H1 (cell line): ENCODE measurements around the gene OBSCN. TPM values are rescaled to one million over a fixed set of nuclear protein-coding genes. Genes with fewer than 3 reads are reported as not detected.

Source experiments
- MAFK ChIP-seq: IDR thresholded peaks from 2 replicates; pipeline ENCODE4 v1.6.1; 2012; ENCODE audit warnings: low read depth, mild to moderate bottlenecking, improper control_type of control experiment, low read length
- polyA plus RNA-seq, 7 experiments: library from polyadenylated mRNA; depleted of rRNA in 3 of 7; stranded (reverse) in 5 of 7; unstranded in 2 of 7; fragments of >200 nt in 5 of 7; fragments of 200-250 nt in 2 of 7; gene quantifications; 1 replicate in 5 of 7; 2 replicates in 1 of 7; 4 replicates in 1 of 7; pipeline versions ENCODE4 v1.2.1 to v1.2.3, GENCODE V29; 2011 to 2013; ENCODE audit warnings: missing spikeins in 2 of 7, mixed read lengths in 2 of 7
- total RNA-seq: library from RNA; stranded (reverse); fragmentation: NEBNext Ultra II Directional; extraction: Animal tissue kit (Norgen Biotek cat#: 25700); gene quantifications from 2 replicates; pipeline ENCODE4 v1.2.1, GENCODE V29; 2021

The OBSCN gene
- total and polyA plus RNA-seq, 2 of the 8 experiments (the other 6 are each of a cell fraction or from before 2014, with no cell fraction given): 7.5 to 28.4 TPM

GRCh38 chr1:228165372-228166169 is 42.3 kb upstream of the OBSCN start, which contains the start of gene IBA57 (continued):
- TF ChIP-seq MAFK: no peak
